DLD1 (cell line): ENCODE measurements around the gene TMEM40.
"Not testable (repeated sequence)": the region's sequence is repeated elsewhere in the genome, so short reads cannot be mapped to it uniquely, and the experiment has no call there.

Source experiments
- in situ Hi-C: cut with HindIII; loops from 2 replicates; pipeline ENCODE4 v1.10.0; 2017; ENCODE audit warnings: low sequenced_read_pairs

Gene TMEM40

DNA sequence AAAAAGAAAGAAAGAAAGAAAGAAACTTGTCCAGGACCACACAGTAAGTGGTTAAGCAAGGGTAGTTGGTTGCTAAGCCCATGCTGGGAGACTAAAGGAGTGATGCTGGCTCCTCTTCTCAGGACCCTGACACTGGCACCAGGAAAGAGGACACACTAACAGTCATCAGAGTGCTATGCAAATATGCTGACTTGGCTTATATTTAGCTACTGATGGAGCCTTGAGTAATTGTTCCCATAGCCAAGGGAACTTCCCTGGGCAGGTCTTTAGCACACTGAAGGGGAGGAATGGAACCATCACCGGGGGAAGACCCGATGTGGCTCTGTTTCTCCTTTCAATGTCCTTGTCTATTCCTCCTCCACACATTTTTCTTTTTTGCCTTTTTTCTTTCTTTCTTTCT lies 6.2 kb downstream of the TMEM40 start:
- in situ Hi-C loops: no loop called here

DNA sequence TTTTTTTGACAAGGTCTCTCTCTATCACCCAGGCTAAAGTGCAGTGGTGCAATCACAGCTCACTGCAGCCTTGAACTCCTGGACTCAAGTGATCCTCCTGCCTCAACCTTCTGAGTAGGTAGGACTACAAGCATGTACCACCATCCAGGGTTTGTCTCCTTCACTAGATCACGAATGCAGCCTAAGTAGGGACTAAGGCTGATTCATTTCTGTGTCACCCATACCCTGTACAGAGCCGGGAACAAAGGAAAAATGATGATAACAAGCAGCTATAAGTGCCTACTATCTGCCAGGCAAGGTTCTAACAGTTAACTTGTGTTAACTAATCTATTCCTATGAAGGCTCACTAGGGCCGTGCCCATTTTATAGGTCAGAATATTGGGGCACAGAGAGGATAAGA lies 7.0 kb downstream of the TMEM40 start:
- in situ Hi-C loops: no loop called here

GRCh38 chr3:12751571-12751970 lies 7.5 kb downstream of the TMEM40 start:
- in situ Hi-C loops: no loop called here

DNA sequence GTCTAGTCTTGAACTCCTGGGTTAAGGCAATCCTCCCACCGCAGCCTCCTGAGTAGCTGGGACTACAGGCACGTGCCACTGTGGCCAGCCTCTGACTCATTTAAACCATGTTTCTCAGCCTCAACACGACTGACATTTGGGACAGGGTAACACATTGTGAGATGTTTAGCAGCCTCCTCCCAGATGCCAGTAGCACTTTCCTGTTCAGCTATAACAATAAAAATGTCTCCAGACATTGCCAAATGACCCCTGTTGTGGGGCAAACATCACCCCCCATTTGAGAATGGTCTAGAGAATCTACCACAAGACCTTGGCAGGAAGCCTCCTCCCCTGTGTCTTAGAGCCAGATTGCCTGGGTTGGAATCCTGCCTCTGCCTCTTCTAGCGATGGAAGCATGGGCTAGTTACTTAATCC lies 8.4 kb downstream of the TMEM40 start:
- in situ Hi-C loops: no loop called here

GRCh38 chr3:12750223-12750622 lies 8.8 kb downstream of the TMEM40 start:
- in situ Hi-C loops: no loop called here

DNA sequence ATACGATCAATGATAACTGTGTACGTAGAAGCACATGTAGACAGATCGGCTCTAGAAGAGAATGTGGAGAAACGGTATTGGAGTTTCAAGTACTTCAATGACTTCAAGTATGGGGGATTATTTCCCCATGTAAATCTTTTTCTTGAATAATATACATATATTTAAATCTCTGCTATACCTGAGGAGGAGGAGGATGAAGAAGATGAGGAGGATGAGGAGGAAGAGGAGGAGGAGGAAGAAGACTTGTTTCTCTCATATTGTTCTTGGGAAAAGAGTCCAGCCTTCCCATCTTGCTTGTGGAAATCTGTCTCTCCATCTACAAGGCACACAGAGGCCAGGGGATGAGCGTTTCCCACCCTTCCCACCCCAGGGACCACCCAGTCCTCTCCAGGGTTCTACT lies 10.6 kb downstream of the TMEM40 start:
- in situ Hi-C loops: no loop called here

DNA sequence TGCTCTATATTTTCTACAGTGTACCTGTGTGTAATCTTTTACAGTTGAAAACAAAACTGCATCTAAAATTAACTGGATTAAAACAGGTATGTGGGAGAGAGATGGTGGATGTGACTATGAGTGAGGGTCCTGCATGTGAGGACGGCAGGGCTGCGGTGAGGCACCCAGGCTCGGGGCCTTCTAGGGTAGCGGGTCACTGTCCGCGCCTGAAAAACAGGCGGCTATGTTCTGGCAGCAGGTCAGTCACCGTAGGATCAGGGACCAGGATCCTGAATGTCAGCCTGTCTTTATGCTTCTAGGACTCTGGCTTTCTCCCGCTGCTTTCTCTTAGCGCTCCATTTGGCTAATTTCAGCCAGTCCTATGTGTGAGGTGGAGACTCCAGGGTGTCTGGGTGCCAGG lies 12.6 kb downstream of the TMEM40 start:
- in situ Hi-C loops: no loop called here

DNA sequence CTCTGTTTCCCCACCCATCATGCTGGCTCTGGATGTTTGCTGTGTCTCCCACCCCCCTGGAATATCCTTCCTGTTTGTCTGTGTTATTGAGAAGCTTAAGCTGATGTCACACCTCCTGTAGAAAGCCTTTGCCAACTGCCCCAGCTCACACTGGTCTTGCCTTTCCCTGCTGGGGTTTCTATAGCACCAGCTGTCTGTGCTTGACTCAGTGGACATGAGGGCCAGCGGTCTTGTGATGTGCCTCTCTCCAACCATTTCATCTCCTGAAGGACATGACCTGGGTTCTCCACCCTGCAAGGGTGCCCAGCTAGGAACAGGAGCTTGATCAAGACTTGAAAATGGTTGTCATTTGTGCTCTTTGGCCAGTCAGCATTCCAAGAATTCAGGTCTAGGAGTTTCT lies 14.7 kb downstream of the TMEM40 start:
- in situ Hi-C loops: no loop called here

GRCh38 chr3:12743583-12743982 lies 15.5 kb downstream of the TMEM40 start:
- in situ Hi-C loops: no loop called here

DNA sequence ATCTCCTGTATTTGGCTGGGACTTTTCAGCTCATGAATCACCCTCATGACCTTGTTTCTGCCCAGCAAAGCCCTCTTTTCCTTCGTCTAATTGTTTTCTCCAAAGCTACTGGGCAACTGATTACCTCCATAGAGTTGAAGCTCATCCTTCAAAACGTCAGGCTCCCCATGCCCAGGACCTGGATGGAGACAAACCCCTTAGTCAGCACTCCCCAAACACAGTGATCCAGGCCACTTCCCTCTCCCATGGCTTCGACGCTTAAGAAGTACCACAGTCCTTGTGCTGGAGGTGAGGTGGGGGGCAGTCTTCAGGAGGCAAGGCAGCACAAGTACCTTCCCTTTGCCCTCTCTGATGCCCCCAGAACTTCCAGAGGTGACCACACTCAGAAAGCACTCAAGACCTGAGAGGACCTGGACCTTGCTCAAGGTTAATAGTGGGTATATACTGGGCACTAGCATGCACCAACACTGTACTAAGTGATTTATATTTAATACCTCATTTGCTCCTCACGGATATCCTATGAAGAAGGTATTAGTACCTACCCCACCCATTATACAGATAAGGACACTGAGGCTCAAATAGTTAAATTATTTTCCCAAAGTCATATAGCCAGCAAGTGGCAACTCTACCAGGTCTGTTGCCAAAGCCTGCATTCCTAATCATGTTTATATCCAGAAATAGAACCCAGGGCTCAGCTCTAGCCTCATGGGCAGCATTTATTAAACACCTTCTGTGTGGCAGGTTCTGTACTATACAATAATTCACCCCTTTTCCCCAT lies 16.5 kb downstream of the TMEM40 start:
- in situ Hi-C loops: no loop called here

DNA sequence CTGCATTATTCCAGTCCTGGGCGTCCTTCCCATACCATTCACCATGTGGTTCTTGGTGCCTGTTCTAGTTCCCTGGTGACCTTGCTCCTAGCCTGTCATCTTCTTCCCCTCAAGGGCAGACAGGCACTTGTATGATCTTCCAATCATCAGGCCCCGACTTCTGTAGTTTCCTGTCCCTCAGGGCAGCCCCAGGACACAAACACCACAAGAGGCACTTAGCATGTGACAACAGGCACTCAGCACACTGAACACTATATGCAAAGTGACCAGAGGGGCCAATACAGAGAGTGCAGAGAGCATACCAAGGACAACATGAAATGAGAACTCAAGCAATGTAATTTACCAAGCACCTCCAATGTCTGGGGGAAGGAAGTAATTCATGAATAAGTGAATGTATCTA lies 17.9 kb downstream of the TMEM40 start:
- in situ Hi-C loops: no loop called here

DNA sequence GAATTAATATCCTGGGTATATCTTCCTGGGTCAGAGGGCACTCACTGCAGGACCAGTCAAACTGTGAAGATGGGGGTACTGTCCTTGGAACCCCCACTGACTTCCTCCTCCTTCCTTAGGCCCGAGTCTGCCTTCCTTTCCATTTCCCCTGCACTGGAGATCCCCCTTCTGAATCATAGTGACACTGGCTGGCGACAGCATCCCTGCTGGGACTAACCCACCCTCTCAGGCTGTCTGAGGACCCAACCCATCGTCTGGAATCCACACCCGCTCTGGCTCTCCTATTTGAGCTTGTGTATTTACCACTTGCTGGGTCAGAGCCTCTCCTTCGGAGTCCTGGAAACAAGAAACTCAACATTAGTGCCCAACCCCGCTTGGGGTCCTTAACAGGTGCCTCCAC lies 21.2 kb downstream of the TMEM40 start:
- in situ Hi-C loops: no loop called here

DNA sequence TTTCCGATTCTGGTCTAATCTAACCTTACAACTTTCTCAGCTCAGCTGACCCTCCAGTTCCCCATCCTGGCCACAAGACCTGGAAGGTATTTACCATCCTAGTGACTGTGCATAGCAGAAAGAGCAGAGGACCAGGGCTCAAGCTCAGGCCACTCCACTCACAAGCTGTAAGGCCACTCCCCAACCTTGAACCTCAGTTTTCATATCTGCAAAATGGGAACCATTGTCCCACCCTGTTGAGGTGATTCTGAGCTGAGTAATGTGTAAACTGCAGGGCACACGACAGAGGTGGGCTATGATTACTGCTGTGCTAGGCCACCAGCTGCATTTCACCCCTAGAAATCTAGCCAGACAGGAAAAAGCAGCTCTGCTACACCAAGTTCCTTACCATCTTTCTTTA lies 21.7 kb downstream of the TMEM40 start:
- in situ Hi-C loops: no loop called here

DNA sequence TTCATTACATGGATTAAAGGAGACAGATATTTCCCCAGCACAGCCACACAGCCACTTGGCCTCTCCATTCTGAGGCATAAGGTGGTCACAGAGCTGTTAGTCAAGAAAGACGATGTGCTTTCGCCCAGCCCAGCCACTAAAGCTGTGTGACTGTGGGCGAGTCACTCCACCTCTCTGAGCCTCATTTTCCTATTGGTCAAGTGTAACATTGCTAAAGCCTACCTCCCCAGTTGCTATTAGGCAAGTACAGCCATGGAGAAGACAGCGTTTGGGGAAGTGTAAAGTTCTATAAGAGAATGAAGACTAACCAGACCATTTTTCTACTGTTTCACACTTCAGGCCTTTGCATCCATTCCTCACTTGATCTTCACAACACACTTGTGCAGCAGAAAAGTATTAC lies 24.1 kb downstream of the TMEM40 start:
- in situ Hi-C loops: no loop called here

DNA sequence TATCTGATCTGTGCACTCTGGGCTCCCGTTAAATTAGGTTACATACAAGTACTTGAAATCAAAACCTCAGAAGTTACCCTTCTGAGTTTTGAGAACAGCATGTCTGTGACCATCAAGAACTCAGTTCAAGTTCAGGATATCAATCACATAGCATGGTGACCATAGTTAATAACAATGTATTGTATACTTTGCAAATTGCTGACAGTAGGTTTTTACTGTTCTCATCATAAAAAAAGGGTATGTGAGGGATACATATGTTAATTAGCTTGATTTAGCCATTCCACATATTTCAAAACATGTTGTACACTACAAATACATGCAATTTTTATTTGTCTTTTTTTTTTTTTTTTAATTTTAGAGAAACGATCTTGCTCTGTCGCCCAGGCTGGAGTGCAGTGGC lies 25.5 kb downstream of the TMEM40 start:
- in situ Hi-C loops: no loop called here

- in situ Hi-C loops: no loop called here
Measured at GRCh38 chr3:12730506-12731242, 28.4 kb downstream of the TMEM40 start.

DNA sequence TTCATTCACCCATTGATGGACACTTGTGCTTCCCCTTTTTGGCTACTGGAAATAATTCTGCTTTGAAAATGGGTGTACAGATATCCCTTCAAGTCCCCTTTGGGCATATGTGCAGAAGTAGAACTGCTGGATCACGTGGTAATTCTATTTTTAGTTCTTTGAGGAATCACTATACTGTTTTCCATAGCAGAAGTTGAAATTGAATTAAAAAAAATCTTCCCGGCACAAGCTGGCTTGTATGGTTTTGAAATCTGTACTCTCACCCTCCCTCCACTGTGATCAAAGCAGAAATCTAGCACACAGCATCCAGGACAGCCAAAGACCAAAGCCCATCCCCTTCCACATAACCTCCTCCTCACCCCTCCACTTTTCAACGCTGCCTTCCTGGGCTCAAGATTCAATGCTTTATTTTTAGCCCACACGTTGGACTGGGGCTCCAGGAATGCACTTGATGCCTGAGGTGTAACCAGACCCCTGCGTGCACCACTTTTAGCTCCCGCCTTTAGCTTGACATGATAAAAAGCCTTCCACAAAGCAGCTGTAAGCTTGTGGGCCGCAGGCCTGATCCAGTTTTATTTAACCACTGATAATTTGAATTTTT lies 29.9 kb downstream of the TMEM40 start:
- in situ Hi-C loops: no loop called here

GRCh38 chr3:12727937-12728336 lies 31.1 kb downstream of the TMEM40 start:
- in situ Hi-C loops: no loop called here

- in situ Hi-C loops: no loop called here
Measured at GRCh38 chr3:12727481-12727880, 31.6 kb downstream of the TMEM40 start.

DNA sequence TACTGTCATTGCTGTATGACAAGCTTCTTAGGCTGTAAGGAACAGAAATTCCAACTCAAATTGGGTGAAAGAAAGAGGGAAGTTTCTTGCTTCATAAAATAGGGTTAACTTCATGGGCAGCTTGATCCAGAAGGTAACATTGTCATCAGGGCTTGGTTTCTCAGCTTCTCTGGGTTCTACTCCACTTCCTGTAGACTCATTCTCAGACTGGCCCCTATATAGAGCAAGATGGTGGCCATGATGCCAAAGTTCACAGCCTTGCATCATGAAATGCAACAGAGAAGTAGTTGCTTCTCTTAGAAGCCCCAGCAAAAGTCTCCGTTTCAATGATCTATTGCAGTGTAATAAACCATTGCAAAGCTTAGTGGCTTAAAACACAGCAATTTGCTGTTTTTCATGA lies 33.6 kb downstream of the TMEM40 start:
- in situ Hi-C loops: no loop called here

DNA sequence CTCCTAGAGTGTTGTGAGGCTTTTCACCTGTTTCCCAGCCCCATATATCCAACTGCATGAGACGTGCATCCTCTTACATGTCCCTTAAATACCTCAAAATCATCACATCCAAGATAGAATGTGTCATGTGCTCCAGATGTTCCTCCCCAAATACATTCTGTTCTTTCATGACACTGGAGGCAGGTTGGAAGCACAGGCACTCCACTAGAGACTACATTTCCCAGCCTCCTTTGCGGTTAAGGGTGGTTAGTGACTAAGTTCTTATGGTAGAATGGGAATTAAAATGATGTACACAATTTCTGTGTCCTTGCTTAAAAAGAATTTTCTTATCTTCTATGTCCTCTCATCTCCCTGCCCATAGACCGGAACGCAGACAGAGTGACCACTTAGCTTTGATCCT lies 34.3 kb downstream of the TMEM40 start:
- in situ Hi-C loops: no loop called here

- in situ Hi-C loops: not testable (repeated sequence)
Measured at GRCh38 chr3:12723362-12723761, 35.7 kb downstream of the TMEM40 start.
